HG02642 (cell line): ENCODE measurements around the gene TNXB.
"Not testable (repeated sequence)": the region's sequence is repeated elsewhere in the genome, so short reads cannot be mapped to it uniquely, and the experiment has no call there.

Source experiments
- ATAC-seq: cut with Tn5 transposase; IDR thresholded peaks from one replicate; pipeline ENCODE4 v1.9.1; 2021; ENCODE audit warnings: mild to moderate bottlenecking; ENCODE audit not compliant: unreplicated experiment, poor library complexity

The TNXB gene

GRCh38 chr6:32069460-32069859 lies 39.7 kb downstream of the TNXB start:
- ATAC-seq: no peak

DNA sequence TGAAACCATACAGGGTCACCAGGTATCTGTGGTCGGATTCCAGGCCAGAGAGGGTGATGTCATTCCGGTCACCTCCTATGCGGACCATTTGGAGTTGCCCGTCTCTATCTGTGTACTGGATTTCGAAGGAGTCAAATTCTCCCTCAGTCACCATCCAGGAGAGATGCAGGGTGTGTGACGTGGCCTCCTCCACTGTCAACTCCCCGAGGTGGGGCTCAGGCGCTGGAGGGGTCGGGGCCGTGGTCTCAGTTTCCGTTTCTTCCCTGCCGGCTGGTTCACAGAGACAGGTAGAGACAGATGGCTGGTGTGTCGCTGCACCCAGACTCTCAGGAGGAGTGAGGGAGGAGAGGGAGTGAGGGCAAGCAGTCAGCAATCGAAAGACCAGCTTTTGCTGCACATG lies 40.3 kb downstream of the TNXB start:
- no peak for ATAC-seq

DNA sequence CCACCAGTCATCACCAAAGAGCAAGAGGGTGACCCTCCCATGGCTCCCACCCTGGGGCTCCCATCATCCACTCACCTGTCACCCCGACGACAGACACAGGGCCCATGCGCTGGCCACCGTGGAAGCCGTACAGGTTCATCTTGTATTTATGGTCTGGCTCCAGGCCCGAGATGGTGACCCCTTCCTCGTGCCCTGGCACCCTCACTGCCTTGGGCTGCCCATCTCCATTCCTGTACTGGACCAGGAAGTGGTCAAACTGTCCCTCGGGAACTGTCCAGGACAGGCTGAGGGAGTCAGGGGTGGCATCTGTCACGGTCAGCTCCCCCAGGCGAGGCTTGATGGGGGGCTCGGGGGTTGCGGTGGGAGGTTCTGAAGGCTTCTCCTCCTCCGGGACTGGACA lies 40.8 kb downstream of the TNXB start:
- ATAC-seq: not testable (repeated sequence)

DNA sequence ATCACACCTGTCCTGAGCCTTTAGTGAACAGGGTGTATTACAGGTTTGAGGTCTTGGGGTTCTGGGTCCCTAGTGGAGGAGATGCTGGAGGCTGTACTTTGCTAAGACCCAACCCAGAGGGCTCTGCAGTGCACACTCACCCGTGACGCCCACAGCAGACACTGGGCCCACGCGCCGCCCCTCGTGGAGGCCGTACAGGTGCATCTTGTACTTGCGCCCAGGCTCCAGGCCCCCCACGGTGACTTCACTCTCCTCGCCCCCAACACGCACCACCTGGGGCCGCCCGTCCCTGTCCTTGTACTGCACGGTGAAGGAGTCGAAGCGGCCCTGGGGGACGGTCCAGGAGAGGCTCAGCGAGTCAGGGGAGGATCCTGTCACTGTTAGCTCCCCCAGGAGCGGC lies 41.6 kb downstream of the TNXB start:
- not testable (repeated sequence) for ATAC-seq

DNA sequence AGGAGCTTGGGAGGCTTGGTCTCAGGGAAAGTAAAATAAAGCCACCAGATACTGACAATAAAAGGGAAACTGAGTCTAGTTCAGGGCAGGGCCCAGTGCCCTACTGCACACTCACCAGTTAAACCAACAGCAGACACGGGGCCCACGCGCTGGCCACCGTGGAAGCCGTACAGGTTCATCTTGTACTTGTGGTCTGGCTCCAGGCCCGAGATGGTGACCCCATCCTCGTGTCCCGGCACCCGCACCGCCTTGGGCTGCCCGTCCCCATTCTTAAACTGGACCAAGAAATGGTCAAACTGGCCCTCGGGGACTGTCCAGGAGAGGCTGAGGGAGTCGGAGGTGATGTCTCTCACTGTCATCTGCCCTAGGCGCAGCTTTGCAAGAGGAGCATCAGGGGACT lies 44.4 kb downstream of the TNXB start:
- no peak for ATAC-seq

DNA sequence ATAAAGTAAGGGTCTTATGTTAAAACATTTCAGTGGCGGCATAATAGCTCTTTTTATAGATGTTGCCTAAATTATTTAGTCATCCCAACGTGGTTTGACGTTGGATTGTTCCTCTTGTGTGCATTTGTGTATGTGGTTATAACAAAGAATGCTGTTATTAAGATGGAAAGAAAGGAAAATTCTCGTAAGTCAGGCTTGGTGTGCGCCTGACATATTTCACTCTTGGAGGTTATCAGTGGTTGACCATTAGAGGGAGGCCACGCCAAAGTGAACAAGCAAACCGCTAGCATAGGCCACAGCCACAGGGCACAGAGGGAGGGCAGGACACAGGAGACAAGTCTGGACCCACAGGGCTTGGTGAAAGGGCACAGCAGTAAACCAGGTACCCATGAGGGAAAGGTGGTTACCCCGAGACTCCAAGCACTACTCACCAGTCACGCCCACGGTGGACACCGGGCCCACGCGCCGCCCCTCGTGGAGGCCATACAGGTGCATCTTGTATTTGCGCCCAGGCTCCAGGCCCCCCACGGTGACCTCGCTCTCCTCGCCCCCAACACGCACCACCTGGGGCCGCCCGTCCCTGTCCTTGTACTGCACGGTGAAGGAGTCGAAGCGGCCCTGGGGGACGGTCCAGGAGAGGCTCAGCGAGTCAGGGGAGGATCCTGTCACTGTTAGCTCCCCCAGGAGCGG lies 48.0 kb downstream of the TNXB start:
- ATAC-seq: no peak

DNA sequence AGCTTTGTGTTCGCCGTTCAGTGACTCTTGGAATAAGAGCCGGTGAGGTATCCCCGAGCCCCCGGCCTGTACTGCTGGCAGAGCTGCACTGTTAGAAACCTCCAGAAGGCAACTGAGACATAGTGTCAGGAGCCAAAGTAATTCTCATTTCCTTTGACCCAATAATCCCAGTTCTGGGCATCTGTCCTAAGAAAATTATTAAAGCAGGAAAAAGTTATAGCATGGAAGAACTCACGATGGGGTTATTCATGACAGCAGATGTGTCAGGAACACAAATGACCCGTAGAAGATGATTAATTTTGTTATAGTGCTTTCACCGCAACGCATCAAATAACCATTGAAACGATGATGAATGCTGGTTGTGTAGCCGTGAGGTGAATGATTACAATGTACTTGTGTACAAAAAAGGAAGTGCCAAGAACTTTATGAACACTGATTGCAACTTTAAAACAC lies 50.6 kb downstream of the TNXB start:
- no peak for ATAC-seq

- no peak for ATAC-seq
Observed at GRCh38 chr6:32057966-32058365, 51.2 kb downstream of the TNXB start.

GRCh38 chr6:32056254-32056653 lies 52.9 kb downstream of the TNXB start:
- ATAC-seq: no peak

- ATAC-seq: not testable (repeated sequence)
Observed at GRCh38 chr6:32055756-32056155, 53.4 kb downstream of the TNXB start.

DNA sequence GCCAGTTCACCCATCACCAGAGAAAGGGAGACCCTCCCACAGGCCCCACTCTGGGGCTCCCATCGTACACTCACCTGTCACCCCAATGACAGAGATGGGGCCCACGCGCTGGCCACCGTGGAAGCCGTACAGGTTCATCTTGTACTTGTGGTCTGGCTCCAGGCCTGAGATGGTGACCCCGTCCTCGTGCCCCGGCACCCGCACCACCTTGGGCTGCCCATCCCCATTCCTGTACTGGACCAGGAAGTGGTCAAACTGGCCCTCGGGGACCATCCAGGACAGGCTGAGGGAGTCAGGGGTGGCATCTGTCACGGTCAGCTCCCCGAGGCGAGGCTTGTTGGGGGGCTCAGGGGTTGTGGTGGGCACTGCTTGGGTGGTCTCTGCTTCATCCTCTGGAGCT lies 55.8 kb downstream of the TNXB start:
- ATAC-seq: not testable (repeated sequence)

GRCh38 chr6:32052626-32053025 lies 56.5 kb downstream of the TNXB start:
- not testable (repeated sequence) for ATAC-seq

DNA sequence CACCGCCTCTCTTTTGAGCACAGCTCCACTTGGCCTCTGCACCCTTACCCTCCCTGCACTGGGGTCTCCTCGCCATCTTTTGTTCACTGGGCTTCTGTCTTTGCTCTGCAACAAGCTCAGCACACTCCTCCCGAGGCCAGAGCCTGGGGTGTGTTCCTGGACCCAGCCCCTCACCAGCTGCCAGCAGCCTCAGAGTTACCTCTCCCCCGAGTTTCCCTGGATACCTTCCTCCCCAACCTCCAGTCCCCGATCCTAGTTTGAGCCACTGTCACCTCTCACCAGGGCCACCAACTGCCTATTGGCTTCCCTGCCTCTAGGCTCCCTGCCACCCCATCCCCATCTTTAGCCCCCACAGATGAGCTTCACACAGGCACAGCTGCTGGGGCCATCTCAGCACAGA lies 58.6 kb downstream of the TNXB start:
- no peak for ATAC-seq

DNA sequence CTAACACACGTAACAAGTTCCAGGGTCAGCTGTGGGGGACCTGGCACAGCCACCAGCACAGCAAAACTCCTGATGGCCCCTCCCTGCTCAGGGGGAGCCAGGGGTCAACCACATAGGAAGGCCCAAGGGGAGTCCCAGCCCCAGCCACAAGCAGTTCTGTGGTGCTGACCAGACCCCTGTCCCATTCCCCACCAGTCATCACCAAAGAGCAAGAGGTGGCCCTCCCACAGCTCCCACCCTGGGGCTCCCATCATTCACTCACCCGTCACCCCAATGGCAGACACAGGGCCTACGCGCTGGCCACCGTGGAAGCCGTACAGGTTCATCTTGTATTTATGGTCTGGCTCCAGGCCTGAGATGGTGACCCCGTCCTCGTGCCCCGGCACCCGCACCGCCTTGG lies 59.4 kb downstream of the TNXB start:
- not testable (repeated sequence) for ATAC-seq

- not testable (repeated sequence) for ATAC-seq
Observed at GRCh38 chr6:32049149-32049548, 60.0 kb downstream of the TNXB start.

GRCh38 chr6:32047855-32048766 lies 61.0 kb downstream of the TNXB start:
- ATAC-seq: no peak

DNA sequence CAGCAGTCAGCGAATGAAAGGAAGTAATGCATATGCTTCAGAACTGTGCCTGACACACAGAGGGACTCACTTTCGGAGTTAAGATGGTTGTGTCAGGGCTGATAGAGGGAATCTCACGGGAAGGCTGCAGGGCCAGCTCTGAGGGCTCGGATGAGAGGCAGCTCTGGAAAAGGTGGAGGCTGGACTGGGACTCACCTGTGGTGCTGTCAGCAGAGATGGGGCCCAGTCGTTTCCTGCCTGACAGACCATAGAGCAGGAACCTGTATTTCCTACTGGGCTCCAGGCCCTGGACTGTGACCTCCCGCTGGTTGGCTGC lies 61.6 kb downstream of the TNXB start:
- no peak for ATAC-seq

- no peak for ATAC-seq
Observed at GRCh38 chr6:32047084-32047478, 62.1 kb downstream of the TNXB start.

DNA sequence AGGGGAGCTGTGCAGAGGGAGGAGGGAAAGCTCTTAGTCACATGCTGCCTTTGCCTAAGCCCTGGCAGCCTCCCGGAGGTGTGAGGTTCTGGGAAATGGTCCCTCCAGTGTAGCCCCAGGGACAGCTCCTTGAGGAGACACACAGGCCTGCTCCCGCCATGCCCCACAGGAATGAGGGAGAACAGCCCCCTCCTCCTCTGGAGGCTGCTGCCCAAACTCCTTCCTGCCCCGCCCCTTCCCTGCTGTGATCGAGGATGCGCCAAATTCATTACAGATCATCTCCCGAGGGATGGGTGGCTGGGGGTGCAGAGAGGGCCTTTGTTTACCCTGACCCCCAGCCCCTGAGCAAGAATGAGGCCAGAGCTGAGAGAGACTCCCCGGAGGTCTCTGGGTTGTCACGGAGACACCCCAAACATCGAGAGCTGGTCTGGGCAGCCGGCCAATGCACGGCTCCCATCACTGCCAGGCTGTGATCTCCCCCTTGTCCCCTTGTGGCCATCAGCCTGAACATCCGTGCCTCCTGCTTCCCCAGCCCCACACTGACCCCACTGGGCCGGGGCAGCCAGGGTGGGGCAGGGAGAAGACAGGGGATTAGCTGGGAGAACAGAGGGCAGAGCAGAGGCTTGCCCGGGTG lies 62.6 kb downstream of the TNXB start:
- no peak for ATAC-seq

DNA sequence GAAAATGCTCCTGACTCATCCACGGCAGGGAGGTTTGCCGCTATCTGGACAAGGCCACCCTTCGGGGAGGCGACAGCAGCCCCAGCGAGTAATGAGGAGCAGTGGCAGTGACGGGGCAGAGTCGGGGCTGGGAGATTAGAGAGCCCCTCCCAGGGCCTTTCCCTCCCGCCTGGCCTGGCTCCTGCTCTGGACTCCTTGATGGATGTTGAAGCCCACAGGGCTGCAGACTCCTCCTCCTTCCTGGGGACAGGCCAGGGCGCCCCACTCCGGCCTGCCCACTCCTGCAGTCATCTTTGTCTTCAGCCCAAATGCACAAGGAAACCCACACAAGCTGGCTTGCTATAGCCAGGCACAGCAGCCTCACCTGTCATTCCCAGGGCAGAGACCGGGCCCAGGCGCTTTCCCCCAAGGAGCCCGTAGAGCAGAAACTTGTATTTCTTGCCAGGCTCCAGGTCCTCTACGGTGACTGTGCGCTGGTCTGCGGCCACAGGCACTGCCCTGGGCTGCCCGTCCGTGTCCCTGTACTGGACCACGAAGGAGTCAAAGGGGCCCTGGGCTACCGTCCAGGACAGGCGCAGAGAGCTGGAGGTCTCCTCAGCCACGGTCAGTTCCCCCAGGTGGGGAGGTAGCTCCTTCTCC lies 63.2 kb downstream of the TNXB start:
- no peak for ATAC-seq

DNA sequence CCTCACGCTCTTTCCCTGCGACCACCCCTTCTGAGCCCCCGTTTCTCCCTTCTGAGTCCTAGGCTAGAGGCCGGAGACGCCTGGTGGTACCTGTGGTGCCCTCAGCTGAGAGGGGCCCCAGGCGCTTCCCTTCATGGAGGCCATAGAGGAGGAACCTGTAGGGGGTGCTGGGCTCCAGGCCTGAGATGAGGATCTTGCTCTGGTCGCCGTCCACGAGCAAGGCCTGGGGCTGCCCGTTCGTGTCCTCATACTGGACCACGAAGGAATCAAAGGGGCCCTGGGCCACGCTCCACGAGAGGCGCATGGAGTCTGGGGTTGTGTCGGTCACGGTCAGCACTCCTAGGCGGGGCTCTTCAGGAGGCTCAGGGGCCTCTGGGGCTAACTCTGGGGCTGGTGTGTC lies 64.2 kb downstream of the TNXB start:
- ATAC-seq: not testable (repeated sequence)
